Prostate gland (tissue), 2 donors: Measurements from ENCODE around the gene PDIA4. TPM values are rescaled to one million over a fixed set of nuclear protein-coding genes. Genes with fewer than 3 reads are reported as not detected.

Experiments
- DNase-seq: peaks from one replicate; pipeline ENCODE4 v3.0.0-alpha.2; 2019; ENCODE audit warnings: low spot score
- H3K27ac ChIP-seq, 2 donors: fragments of 200-600 bp; sonication (generic); 2 replicates each; pipeline ENCODE4 v1.5.1; 2017 to 2019
- H3K27me3 ChIP-seq: fragments of 200-600 bp; sonication (generic); replicated peaks from 2 replicates; pipeline ENCODE4 v1.5.1; 2019; ENCODE audit not compliant: insufficient read depth
- H3K36me3 ChIP-seq, 2 donors: fragments of 200-600 bp; sonication (generic); 1 replicate in 1 of 2; 2 replicates in 1 of 2; pipeline versions ENCODE4 v1.5.1 to v1.8.1; 2017 to 2019
- H3K4me1 ChIP-seq: fragments of 200-600 bp; sonication (generic); replicated peaks from 2 replicates; pipeline ENCODE4 v1.5.1; 2019
- H3K4me3 ChIP-seq, 2 donors: fragments of 200-600 bp; sonication (generic); 2 replicates each; pipeline ENCODE4 v1.5.1; 2017 to 2019
- H3K9me3 ChIP-seq: fragments of 200-600 bp; sonication (generic); 2 replicates; pipeline ENCODE4 v1.5.1; 2017
- POLR2A ChIP-seq: fragments of 450-650 bp; IDR thresholded peaks from one replicate; pipeline ENCODE4 v1.6.1; 2016; ENCODE audit warnings: antibody characterized with exemption, mild to moderate bottlenecking
- POLR2AphosphoS5 ChIP-seq: sonication (generic); formaldehyde crosslinking; IDR thresholded peaks from one replicate; pipeline ENCODE4 v1.6.1; 2017; ENCODE audit warnings: antibody characterized with exemption
- WGBS: methylation state at CpG from one replicate; pipeline ENCODE4 v1.1.5; 2018; 5-methylcytosine and 5-hydroxymethylcytosine counted together
- intact Hi-C: fragments of 100-400 bp; cut with DNase I; formaldehyde crosslinking; loops from one replicate; pipeline ENCODE4 v1.14.2; 2022
- total RNA-seq, 2 donors: library from RNA; depleted of rRNA; stranded (reverse); fragments of >200 nt; gene quantifications; one replicate each; pipeline ENCODE4 v1.1.0, GENCODE V29; 2016
- TF ChIP-seq, protein P1 (sequence below), 4 experiments: fragments of 200-600 bp in 2 of 4; fragments of 450-650 bp in 2 of 4; sonication (generic) in 2 of 4; IDR thresholded peaks; 1 replicate in 3 of 4; 2 replicates in 1 of 4; pipeline ENCODE4 v1.5.1; 2016 to 2019; ENCODE audit warnings: antibody characterized with exemption in 4 of 4, mild to moderate bottlenecking in 2 of 4, moderate library complexity in 2 of 4

Gene PDIA4
- total RNA-seq, 2 donors from 2014 or later = 125 to 262 TPM

- peak; percentile 89 for DNase-seq
- Histone ChIP-seq H3K9me3 (no peaks in the 10 kb centered on the region), H3K27me3 (no peaks in the 10 kb centered on the region), H3K4me3 (peak overlapping the region; percentile 44), H3K36me3 (no peaks in the 10 kb centered on the region), H3K27ac (peak overlapping the region; percentile 77 to 86), H3K4me1 (peaks cover 7% of the 10 kb centered on the region)
- TF ChIP-seq POLR2AphosphoS5 (peak; percentile 81), POLR2A (peak; percentile 48)
- TF ChIP-seq, protein P1, sequence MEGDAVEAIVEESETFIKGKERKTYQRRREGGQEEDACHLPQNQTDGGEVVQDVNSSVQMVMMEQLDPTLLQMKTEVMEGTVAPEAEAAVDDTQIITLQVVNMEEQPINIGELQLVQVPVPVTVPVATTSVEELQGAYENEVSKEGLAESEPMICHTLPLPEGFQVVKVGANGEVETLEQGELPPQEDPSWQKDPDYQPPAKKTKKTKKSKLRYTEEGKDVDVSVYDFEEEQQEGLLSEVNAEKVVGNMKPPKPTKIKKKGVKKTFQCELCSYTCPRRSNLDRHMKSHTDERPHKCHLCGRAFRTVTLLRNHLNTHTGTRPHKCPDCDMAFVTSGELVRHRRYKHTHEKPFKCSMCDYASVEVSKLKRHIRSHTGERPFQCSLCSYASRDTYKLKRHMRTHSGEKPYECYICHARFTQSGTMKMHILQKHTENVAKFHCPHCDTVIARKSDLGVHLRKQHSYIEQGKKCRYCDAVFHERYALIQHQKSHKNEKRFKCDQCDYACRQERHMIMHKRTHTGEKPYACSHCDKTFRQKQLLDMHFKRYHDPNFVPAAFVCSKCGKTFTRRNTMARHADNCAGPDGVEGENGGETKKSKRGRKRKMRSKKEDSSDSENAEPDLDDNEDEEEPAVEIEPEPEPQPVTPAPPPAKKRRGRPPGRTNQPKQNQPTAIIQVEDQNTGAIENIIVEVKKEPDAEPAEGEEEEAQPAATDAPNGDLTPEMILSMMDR (IDR thresholded peaks at IDR 0.05) = peak in 1 of 4 experiments; percentile 18
- WGBS = under 1% methylated on average over 17 of the region's 17 CpGs
- intact Hi-C loops = loop anchor here (2.0 to 5.0 kb wide), 2 partner anchors 42 to 290 kb away; partner anchors contain the start of genes CUL1 and PDIA4
Measured at GRCh38 chr7:148987010-148987750, 41.1 kb downstream of the PDIA4 start.

- peaks cover 7% of the 10 kb centered on the region for H3K4me1 ChIP-seq
- H3K36me3 ChIP-seq = no peaks in the 10 kb centered on the region
- H3K27me3 ChIP-seq = no peaks in the 10 kb centered on the region
- peak overlapping the region; percentile 77 to 86 for H3K27ac ChIP-seq
- WGBS = 52% methylated on average over 1 of the region's 1 CpG
- no peak for DNase-seq
- no peaks in the 10 kb centered on the region for H3K9me3 ChIP-seq
- intact Hi-C loops = loop anchor here (2.0 to 5.0 kb wide), 2 partner anchors 42 to 289 kb away; partner anchors contain the start of genes CUL1 and PDIA4
- TF ChIP-seq POLR2A (no peak), POLR2AphosphoS5 (no peak)
- TF ChIP-seq, protein P1 (IDR thresholded peaks at IDR 0.05) = no peak
- H3K4me3 ChIP-seq = no peak overlapping the region
Measured at GRCh38 chr7:148986742-148987009, 41.6 kb downstream of the PDIA4 start.

DNA sequence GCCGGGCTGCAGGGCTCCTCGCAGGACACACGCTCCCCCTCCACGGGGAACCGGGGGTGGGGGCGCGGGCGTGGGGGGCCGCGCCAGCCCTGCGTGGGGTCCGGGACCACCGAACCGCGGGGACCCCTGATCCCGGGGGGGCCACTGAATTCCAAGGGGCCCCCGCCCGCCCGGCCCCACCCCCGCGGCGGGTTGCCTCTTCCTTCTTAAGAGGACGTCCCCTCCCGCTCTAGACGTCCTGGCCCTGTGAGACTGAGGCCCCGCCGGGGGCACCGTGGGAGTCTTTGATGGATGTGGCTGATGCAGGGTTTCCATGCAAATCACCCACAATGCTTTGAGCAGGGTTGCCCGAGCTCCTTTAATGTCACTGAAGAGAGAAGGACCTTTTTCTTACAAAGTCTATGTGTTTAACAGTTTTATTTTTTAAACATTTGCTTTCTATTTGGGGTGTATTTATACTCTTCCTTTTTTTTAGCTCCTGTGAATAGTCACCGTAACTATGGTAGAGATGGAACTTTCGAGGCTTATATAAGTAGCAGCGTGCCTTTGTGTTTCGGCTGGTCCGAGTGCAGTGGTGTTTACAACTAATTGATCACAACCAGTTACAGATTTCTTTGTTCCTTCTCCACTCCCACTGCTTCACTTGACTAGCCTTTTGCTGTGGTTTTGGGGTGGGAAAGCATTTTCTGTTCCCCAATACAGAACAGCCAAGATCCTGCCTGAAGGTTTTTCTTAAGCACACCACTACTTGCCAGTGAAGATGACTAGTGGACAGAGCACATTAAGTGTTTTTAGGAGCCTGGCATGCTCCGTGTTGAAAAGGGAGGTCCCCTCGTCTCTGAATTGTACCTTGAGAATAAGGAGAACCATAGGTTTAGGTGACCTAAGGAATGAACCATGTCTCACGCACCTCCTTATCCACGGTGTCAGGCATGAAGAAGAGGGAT, 44.8 kb downstream of the PDIA4 start:
- peak overlapping the region; percentile 46 to 49 for H3K4me3 ChIP-seq
- DNase-seq = peak; percentile 36
- H3K9me3 ChIP-seq = no peaks in the 10 kb centered on the region
- TF ChIP-seq, protein P1 (IDR thresholded peaks at IDR 0.05) = no peak
- TF ChIP-seq POLR2AphosphoS5 = peak; percentile 47
- no peaks in the 10 kb centered on the region for H3K36me3 ChIP-seq
- H3K4me1 ChIP-seq = peaks cover 7% of the 10 kb centered on the region
- intact Hi-C loops = no loop called here
- H3K27me3 ChIP-seq = no peaks in the 10 kb centered on the region
- WGBS = 1% methylated on average over 38 of the region's 38 CpGs
- peak overlapping the region; percentile 36 to 64 for H3K27ac ChIP-seq

- intact Hi-C loops = no loop called here
- no peaks in the 10 kb centered on the region for H3K27me3 ChIP-seq
- no peak for TF ChIP-seq POLR2A
- no peak for TF ChIP-seq POLR2AphosphoS5
- TF ChIP-seq, protein P1 (IDR thresholded peaks at IDR 0.05) = no peak
- under 1% methylated on average over 23 of the region's 23 CpGs for WGBS
- H3K4me3 ChIP-seq = peak overlapping the region; percentile 46 to 49
- H3K4me1 ChIP-seq = peaks cover 4% of the 10 kb centered on the region
- H3K36me3 ChIP-seq = no peaks in the 10 kb centered on the region
- H3K9me3 ChIP-seq = no peaks in the 10 kb centered on the region
- H3K27ac ChIP-seq = peak overlapping the region; percentile 36 to 64
- DNase-seq = no peak
Measured at GRCh38 chr7:148982654-148983199, 45.6 kb downstream of the PDIA4 start.
